ENCODE data around the gene TLL2. TPM values are rescaled to one million over a fixed set of nuclear protein-coding genes. Genes with fewer than 3 reads are reported as not detected.

TLL2 gene
- total RNA-seq, 1 donor, result not detected

- Histone ChIP-seq H3K27me3 (ENCODE audit: insufficient read depth, low read length) (no peaks in the 10 kb centered on the region), H3K4me1 (ENCODE audit: insufficient read depth, low read length) (no peaks in the 10 kb centered on the region), H3K9me3 (ENCODE audit: low read depth, low read length) (no peaks in the 10 kb centered on the region), H3K4me3 (ENCODE audit: low read length) (no peak overlapping the region)
Measured at GRCh38 chr10:96360331-96360730, 153.4 kb downstream of the TLL2 start.

- H3K4me3 ChIP-seq (ENCODE audit: low read length), result no peak overlapping the region
- H3K4me1 ChIP-seq (ENCODE audit: insufficient read depth, low read length), result no peaks in the 10 kb centered on the region
- H3K27me3 ChIP-seq (ENCODE audit: insufficient read depth, low read length), result no peaks in the 10 kb centered on the region
- H3K9me3 ChIP-seq (ENCODE audit: low read depth, low read length), result no peaks in the 10 kb centered on the region
Measured at GRCh38 chr10:96359616-96360015, 154.1 kb downstream of the TLL2 start.

GRCh38 chr10:96358851-96359540 lies 154.7 kb downstream of the TLL2 start, which contains the start of gene OPALIN:
OPALIN (minus strand) TSS chr10:96359002; CDS start chr10:96358896, 106 bp downstream.
- Histone ChIP-seq H3K9me3 (ENCODE audit: low read depth, low read length) (no peaks in the 10 kb centered on the region), H3K27me3 (ENCODE audit: insufficient read depth, low read length) (no peaks in the 10 kb centered on the region), H3K4me3 (ENCODE audit: low read length) (no peak within 1 kb of the TSS), H3K4me1 (ENCODE audit: insufficient read depth, low read length) (no peaks in the 10 kb centered on the region)

GRCh38 chr10:96357038-96357620 lies 156.6 kb downstream of the TLL2 start:
- H3K4me1 ChIP-seq (ENCODE audit: insufficient read depth, low read length), result no peaks in the 10 kb centered on the region
- H3K4me3 ChIP-seq (ENCODE audit: low read length), result no peak overlapping the region
- no peaks in the 10 kb centered on the region for H3K9me3 ChIP-seq (ENCODE audit: low read depth, low read length)
- H3K27me3 ChIP-seq (ENCODE audit: insufficient read depth, low read length), result no peaks in the 10 kb centered on the region

- H3K9me3 ChIP-seq (ENCODE audit: low read depth, low read length), result no peaks in the 10 kb centered on the region
- H3K4me3 ChIP-seq (ENCODE audit: low read length), result no peak overlapping the region
- no peaks in the 10 kb centered on the region for H3K4me1 ChIP-seq (ENCODE audit: insufficient read depth, low read length)
- H3K27me3 ChIP-seq (ENCODE audit: insufficient read depth, low read length), result peaks cover 3% of the 10 kb centered on the region
Measured at GRCh38 chr10:96352582-96352981, 161.1 kb downstream of the TLL2 start.

- no peak overlapping the region for H3K4me3 ChIP-seq (ENCODE audit: low read length)
- no peaks in the 10 kb centered on the region for H3K4me1 ChIP-seq (ENCODE audit: insufficient read depth, low read length)
- peaks cover 3% of the 10 kb centered on the region for H3K27me3 ChIP-seq (ENCODE audit: insufficient read depth, low read length)
- no peaks in the 10 kb centered on the region for H3K9me3 ChIP-seq (ENCODE audit: low read depth, low read length)
Measured at GRCh38 chr10:96352027-96352426, 161.7 kb downstream of the TLL2 start.

- H3K4me1 ChIP-seq (ENCODE audit: insufficient read depth, low read length), result no peaks in the 10 kb centered on the region
- no peaks in the 10 kb centered on the region for H3K9me3 ChIP-seq (ENCODE audit: low read depth, low read length)
- peaks cover 3% of the 10 kb centered on the region for H3K27me3 ChIP-seq (ENCODE audit: insufficient read depth, low read length)
- H3K4me3 ChIP-seq (ENCODE audit: low read length), result no peak overlapping the region
Measured at GRCh38 chr10:96346295-96346694, 167.4 kb downstream of the TLL2 start.

- H3K4me1 ChIP-seq (ENCODE audit: insufficient read depth, low read length), result no peaks in the 10 kb centered on the region
- H3K4me3 ChIP-seq (ENCODE audit: low read length), result no peak overlapping the region
- H3K27me3 ChIP-seq (ENCODE audit: insufficient read depth, low read length), result no peaks in the 10 kb centered on the region
- no peaks in the 10 kb centered on the region for H3K9me3 ChIP-seq (ENCODE audit: low read depth, low read length)
Measured at GRCh38 chr10:96345222-96345621, 168.5 kb downstream of the TLL2 start.

GRCh38 chr10:96344178-96344577 lies 169.5 kb downstream of the TLL2 start:
- Histone ChIP-seq H3K9me3 (ENCODE audit: low read depth, low read length) (no peaks in the 10 kb centered on the region), H3K4me3 (ENCODE audit: low read length) (no peak overlapping the region), H3K4me1 (ENCODE audit: insufficient read depth, low read length) (no peaks in the 10 kb centered on the region), H3K27me3 (ENCODE audit: insufficient read depth, low read length) (no peaks in the 10 kb centered on the region)

GRCh38 chr10:96342402-96342801 lies 171.3 kb downstream of the TLL2 start:
- Histone ChIP-seq H3K4me3 (ENCODE audit: low read length) (no peak overlapping the region), H3K4me1 (ENCODE audit: insufficient read depth, low read length) (no peaks in the 10 kb centered on the region), H3K9me3 (ENCODE audit: low read depth, low read length) (no peaks in the 10 kb centered on the region), H3K27me3 (ENCODE audit: insufficient read depth, low read length) (no peaks in the 10 kb centered on the region)

- Histone ChIP-seq H3K4me3 (ENCODE audit: low read length) (no peak overlapping the region), H3K4me1 (ENCODE audit: insufficient read depth, low read length) (no peaks in the 10 kb centered on the region), H3K9me3 (ENCODE audit: low read depth, low read length) (no peaks in the 10 kb centered on the region), H3K27me3 (ENCODE audit: insufficient read depth, low read length) (no peaks in the 10 kb centered on the region)
Measured at GRCh38 chr10:96341219-96342182, 172.2 kb downstream of the TLL2 start.

GRCh38 chr10:96339956-96340904 lies 173.5 kb downstream of the TLL2 start:
- Histone ChIP-seq H3K27me3 (ENCODE audit: insufficient read depth, low read length) (no peaks in the 10 kb centered on the region), H3K9me3 (ENCODE audit: low read depth, low read length) (no peaks in the 10 kb centered on the region), H3K4me1 (ENCODE audit: insufficient read depth, low read length) (no peaks in the 10 kb centered on the region), H3K4me3 (ENCODE audit: low read length) (no peak overlapping the region)

GRCh38 chr10:96339383-96339782 lies 174.3 kb downstream of the TLL2 start:
- Histone ChIP-seq H3K27me3 (ENCODE audit: insufficient read depth, low read length) (no peaks in the 10 kb centered on the region), H3K4me3 (ENCODE audit: low read length) (no peak overlapping the region), H3K9me3 (ENCODE audit: low read depth, low read length) (no peaks in the 10 kb centered on the region), H3K4me1 (ENCODE audit: insufficient read depth, low read length) (no peaks in the 10 kb centered on the region)

- no peak overlapping the region for H3K4me3 ChIP-seq (ENCODE audit: low read length)
- H3K4me1 ChIP-seq (ENCODE audit: insufficient read depth, low read length), result no peaks in the 10 kb centered on the region
- H3K9me3 ChIP-seq (ENCODE audit: low read depth, low read length), result no peaks in the 10 kb centered on the region
- H3K27me3 ChIP-seq (ENCODE audit: insufficient read depth, low read length), result no peaks in the 10 kb centered on the region
Measured at GRCh38 chr10:96338279-96338925, 175.3 kb downstream of the TLL2 start.
